ENCODE results near the gene GALNT10.

GRCh38 chr5:154393850-154394249 lies 203.3 kb downstream of the GALNT10 start:
- TF ChIP-seq, protein P1, sequence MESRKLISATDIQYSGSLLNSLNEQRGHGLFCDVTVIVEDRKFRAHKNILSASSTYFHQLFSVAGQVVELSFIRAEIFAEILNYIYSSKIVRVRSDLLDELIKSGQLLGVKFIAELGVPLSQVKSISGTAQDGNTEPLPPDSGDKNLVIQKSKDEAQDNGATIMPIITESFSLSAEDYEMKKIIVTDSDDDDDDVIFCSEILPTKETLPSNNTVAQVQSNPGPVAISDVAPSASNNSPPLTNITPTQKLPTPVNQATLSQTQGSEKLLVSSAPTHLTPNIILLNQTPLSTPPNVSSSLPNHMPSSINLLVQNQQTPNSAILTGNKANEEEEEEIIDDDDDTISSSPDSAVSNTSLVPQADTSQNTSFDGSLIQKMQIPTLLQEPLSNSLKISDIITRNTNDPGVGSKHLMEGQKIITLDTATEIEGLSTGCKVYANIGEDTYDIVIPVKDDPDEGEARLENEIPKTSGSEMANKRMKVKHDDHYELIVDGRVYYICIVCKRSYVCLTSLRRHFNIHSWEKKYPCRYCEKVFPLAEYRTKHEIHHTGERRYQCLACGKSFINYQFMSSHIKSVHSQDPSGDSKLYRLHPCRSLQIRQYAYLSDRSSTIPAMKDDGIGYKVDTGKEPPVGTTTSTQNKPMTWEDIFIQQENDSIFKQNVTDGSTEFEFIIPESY (IDR thresholded peaks at IDR 0.05; ENCODE audit: extremely low read depth, insufficient replicate concordance, low read length): no peak
- TF ChIP-seq, protein P2, sequence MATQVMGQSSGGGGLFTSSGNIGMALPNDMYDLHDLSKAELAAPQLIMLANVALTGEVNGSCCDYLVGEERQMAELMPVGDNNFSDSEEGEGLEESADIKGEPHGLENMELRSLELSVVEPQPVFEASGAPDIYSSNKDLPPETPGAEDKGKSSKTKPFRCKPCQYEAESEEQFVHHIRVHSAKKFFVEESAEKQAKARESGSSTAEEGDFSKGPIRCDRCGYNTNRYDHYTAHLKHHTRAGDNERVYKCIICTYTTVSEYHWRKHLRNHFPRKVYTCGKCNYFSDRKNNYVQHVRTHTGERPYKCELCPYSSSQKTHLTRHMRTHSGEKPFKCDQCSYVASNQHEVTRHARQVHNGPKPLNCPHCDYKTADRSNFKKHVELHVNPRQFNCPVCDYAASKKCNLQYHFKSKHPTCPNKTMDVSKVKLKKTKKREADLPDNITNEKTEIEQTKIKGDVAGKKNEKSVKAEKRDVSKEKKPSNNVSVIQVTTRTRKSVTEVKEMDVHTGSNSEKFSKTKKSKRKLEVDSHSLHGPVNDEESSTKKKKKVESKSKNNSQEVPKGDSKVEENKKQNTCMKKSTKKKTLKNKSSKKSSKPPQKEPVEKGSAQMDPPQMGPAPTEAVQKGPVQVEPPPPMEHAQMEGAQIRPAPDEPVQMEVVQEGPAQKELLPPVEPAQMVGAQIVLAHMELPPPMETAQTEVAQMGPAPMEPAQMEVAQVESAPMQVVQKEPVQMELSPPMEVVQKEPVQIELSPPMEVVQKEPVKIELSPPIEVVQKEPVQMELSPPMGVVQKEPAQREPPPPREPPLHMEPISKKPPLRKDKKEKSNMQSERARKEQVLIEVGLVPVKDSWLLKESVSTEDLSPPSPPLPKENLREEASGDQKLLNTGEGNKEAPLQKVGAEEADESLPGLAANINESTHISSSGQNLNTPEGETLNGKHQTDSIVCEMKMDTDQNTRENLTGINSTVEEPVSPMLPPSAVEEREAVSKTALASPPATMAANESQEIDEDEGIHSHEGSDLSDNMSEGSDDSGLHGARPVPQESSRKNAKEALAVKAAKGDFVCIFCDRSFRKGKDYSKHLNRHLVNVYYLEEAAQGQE (IDR thresholded peaks at IDR 0.05; ENCODE audit: low read depth): no peak
- TF ChIP-seq CTCF (IDR thresholded peaks at IDR 0.05 in 2 of 3, conservative IDR thresholded peaks at IDR 0.05 in 1 of 3; ENCODE audit: borderline replicate concordance in 1 of 3, insufficient read depth in 1 of 3, low read depth in 2 of 3, low read length in 2 of 3): no peak
- no peak for TF ChIP-seq RAD21 (IDR thresholded peaks at IDR 0.05; ENCODE audit: low read depth)
- TF ChIP-seq JUND (IDR thresholded peaks at IDR 0.05): no peak
- no peak for TF ChIP-seq POLR2A (IDR thresholded peaks at IDR 0.05; ENCODE audit: borderline replicate concordance, extremely low read depth, insufficient read depth, insufficient read length)

Measured in HCT116 (cell line).